ENCODE results near the gene ZNF385A. TPM values are rescaled to one million over a fixed set of nuclear protein-coding genes. Genes with fewer than 3 reads are reported as not detected.

The ZNF385A gene
- total and polyA plus RNA-seq, 9 of the 15 experiments (the other 6 are each of a cell fraction or from before 2014, with no cell fraction given): 1.0 to 111 (median 7.7) TPM

- TF ChIP-seq CUX1 (CRISPR knock-in tag; IDR thresholded peaks at IDR 0.05) (0 out of 2 replicates have a peak, but pooled peaks have one; percentile 64), ARID2 (IDR thresholded peaks at IDR 0.05) (peak; percentile 75), HDAC1 (IDR thresholded peaks at IDR 0.05) (peak in 1 of 2 experiments; percentile 26; a peak in 2 of 4 replicates), ZBTB40 (IDR thresholded peaks at IDR 0.05) (peak; percentile 72; the same call in 1 of the 2 replicates), ZBTB40 (CRISPR knock-in tag; IDR thresholded peaks at IDR 0.05) (no peak), ZNF717 (CRISPR knock-in tag; IDR thresholded peaks at IDR 0.05) (no peak), DNMT1 (IDR thresholded peaks at IDR 0.05) (0 out of 2 replicates have a peak, but pooled peaks have one; percentile 87), TGIF2 (CRISPR knock-in tag; IDR thresholded peaks at IDR 0.05) (no peak)
These were observed 26.2 kb downstream of the ZNF385A start (continued) for GRCh38 chr12:54358191-54358944.
